ENCODE results near the gene STYK1. TPM values are rescaled to one million over a fixed set of nuclear protein-coding genes. Genes with fewer than 3 reads are reported as not detected.
A peak's percentile ranks its signal among the peaks of the same experiment; 100 is the strongest.

Gene STYK1
- total and polyA plus RNA-seq, 8 donors, result 0.30 to 1.9 (median 0.69) TPM

DNA sequence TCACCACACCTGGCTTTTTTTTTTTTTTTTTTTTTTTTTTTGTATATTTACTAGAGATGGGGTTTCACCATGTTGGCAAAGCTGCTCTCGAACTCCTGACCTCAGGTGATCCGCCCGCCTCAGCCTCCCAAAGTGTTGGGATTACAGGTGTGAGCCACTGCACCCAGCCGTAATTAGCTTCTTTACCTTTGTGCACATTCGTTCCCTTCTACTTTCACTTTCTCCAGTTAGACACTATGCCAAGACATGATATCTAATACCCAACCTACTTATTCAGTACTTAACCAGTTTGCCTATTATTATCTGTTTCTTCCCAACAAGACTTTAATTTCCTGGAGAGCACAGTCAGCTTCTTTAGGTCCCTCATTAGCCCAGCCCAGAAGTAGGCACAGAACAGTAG, 5.3 kb downstream of the STYK1 start:
- H3K4me3 ChIP-seq, result no peak overlapping the region
- H3K27ac ChIP-seq, result no peak overlapping the region
- no peaks in the 10 kb centered on the region for H3K36me3 ChIP-seq
- DNase-seq (no peak), ATAC-seq (peak; percentile 49)
- intact Hi-C loops (cut with DNase I), result no loop called here
- peaks cover 0 to 9% of the 10 kb centered on the region in 2 donors for H3K4me1 ChIP-seq
- no peak for TF ChIP-seq CTCF (IDR thresholded peaks at IDR 0.05)
- peaks cover 0 to 28% of the 10 kb centered on the region in 2 donors for H3K27me3 ChIP-seq
- H3K9me3 ChIP-seq, result no peaks in the 10 kb centered on the region

- TF ChIP-seq CTCF (IDR thresholded peaks at IDR 0.05), result no peak
- intact Hi-C loops (cut with DNase I), result no loop called here
- no peak overlapping the region for H3K27ac ChIP-seq
- no peaks in the 10 kb centered on the region for H3K9me3 ChIP-seq
- H3K4me1 ChIP-seq, result peaks cover 0 to 6% of the 10 kb centered on the region in 2 donors
- H3K36me3 ChIP-seq, result no peaks in the 10 kb centered on the region
- no peak for DNase-seq
- H3K4me3 ChIP-seq, result no peak overlapping the region
- no peak for ATAC-seq
- H3K27me3 ChIP-seq, result peaks cover 0 to 19% of the 10 kb centered on the region in 2 donors
Observed at GRCh38 chr12:10667581-10667980, 6.3 kb downstream of the STYK1 start.

DNA sequence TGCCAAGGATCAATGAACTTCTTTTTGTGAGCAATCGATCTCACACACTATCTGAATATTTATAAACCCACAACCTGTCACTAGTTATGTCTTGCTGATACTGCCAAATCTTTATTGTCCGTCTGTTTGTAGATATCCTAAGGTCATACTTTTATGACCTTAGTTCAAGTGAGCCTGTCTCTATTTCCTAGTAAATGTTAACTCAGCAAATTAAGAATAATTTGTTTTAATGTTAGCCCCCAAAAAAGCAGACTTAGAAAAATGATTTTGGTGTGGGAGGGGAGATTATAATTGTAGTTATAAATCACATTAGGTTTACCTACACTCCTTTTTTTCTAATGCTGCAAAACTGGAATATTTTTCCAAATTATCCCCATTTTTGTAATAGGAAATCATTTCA, 9.4 kb downstream of the STYK1 start:
- DNase-seq (no peak), ATAC-seq (no peak)
- no peak for TF ChIP-seq CTCF (IDR thresholded peaks at IDR 0.05)
- H3K9me3 ChIP-seq, result no peaks in the 10 kb centered on the region
- H3K4me1 ChIP-seq, result peaks cover 0 to 6% of the 10 kb centered on the region in 2 donors
- intact Hi-C loops (cut with DNase I), result no loop called here
- no peak overlapping the region for H3K4me3 ChIP-seq
- H3K27me3 ChIP-seq, result peaks cover 0 to 11% of the 10 kb centered on the region in 2 donors
- no peak overlapping the region for H3K27ac ChIP-seq
- no peaks in the 10 kb centered on the region for H3K36me3 ChIP-seq

- Histone ChIP-seq H3K4me1 (peaks cover 0 to 6% of the 10 kb centered on the region in 2 donors), H3K27me3 (peaks cover 0 to 9% of the 10 kb centered on the region in 2 donors), H3K27ac (no peak overlapping the region), H3K36me3 (no peaks in the 10 kb centered on the region), H3K9me3 (no peaks in the 10 kb centered on the region), H3K4me3 (no peak overlapping the region)
- no peak for TF ChIP-seq CTCF (IDR thresholded peaks at IDR 0.05)
- intact Hi-C loops (cut with DNase I), result no loop called here
- ATAC-seq (no peak), DNase-seq (no peak)
Observed at GRCh38 chr12:10663869-10664268, 10.0 kb downstream of the STYK1 start.

DNA sequence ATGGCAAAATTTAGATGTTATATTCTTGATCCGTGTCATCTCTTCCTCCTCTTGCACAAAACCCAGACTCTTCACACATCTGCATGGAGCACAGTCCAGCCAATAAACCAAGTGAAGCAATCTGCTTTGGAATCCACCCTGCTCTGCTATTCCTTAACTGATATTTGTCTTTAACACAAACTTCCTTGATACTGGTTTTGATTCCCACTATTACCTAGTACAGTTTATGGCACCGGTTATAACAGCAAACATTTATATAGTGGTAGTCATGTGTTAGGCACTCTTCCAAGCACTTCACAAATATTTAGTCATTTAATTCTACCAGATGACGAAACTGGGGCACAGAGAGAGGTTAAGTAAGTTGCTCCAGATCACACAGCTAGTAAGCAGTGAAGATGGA, 12.5 kb downstream of the STYK1 start:
- Histone ChIP-seq H3K36me3 (no peaks in the 10 kb centered on the region), H3K4me3 (no peak overlapping the region), H3K27ac (no peak overlapping the region), H3K4me1 (no peaks in the 10 kb centered on the region), H3K9me3 (no peaks in the 10 kb centered on the region), H3K27me3 (no peaks in the 10 kb centered on the region)
- TF ChIP-seq CTCF (IDR thresholded peaks at IDR 0.05), result no peak
- intact Hi-C loops (cut with DNase I), result no loop called here
- ATAC-seq, result peak; percentile 32
- DNase-seq, result no peak

Data from left lung (tissue), 10 donors.